NT2/D1 (cell line): ENCODE measurements around the gene TDRKH.

Experiments
- SUZ12 ChIP-seq: IDR thresholded peaks from 2 replicates; pipeline ENCODE4 v1.6.1; 2011; ENCODE audit not compliant: insufficient read length, insufficient read depth; ENCODE audit errors: extremely low read depth
- YY1 ChIP-seq: IDR thresholded peaks from 2 replicates; pipeline ENCODE4 v1.6.1; 2011; ENCODE audit not compliant: insufficient read length, insufficient read depth
- ZNF274 ChIP-seq: IDR thresholded peaks from 2 replicates; pipeline ENCODE4 v1.6.1; 2011; ENCODE audit warnings: mild to moderate bottlenecking, low read depth, low read length

DNA sequence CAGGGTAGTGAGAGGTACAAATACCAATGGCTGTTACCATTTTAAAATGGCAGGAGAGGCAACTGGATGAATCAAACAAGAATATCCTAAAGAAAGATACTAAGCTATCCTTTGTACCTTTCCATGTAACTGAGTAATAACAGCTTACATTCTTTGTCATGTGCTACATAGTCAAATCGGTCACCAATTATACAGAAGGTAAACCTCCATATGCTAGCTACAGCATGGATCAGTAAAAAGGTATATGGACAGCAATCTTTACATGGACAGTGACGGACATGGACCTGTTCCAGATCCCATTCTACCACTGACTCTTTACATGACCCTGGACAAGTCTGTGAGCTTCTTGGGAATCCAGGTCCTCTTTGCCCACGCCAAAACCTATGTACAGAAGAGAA lies 13.6 kb downstream of the TDRKH start:
- no peak for TF ChIP-seq SUZ12
- no peak for TF ChIP-seq YY1
- TF ChIP-seq ZNF274, result no peak
